GM06990 (cell line): ENCODE data around the gene DAGLA.

Experiments
- DNase-seq: peaks from one replicate; pipeline ENCODE4 v3.0.0-alpha.2; 2011; ENCODE audit not compliant: insufficient read length; ENCODE audit errors: extremely low read depth
- H3K27me3 ChIP-seq: replicated peaks from 2 replicates; pipeline ENCODE4 v1.6.0; 2011; ENCODE audit warnings: low read length; ENCODE audit not compliant: control insufficient read depth, insufficient read depth
- H3K36me3 ChIP-seq: 2 replicates; pipeline ENCODE4 v1.5.1; 2011; ENCODE audit warnings: low read length; ENCODE audit not compliant: control insufficient read depth, insufficient read depth
- H3K4me3 ChIP-seq: replicated peaks from 2 replicates; pipeline ENCODE4 v1.5.1; 2011; ENCODE audit warnings: low read depth, mild to moderate bottlenecking, control low read depth, low read length
- TF ChIP-seq, protein P1 (sequence below): IDR thresholded peaks from 2 replicates; pipeline ENCODE4 v1.5.1; 2011; ENCODE audit warnings: low read length, control low read depth, mild to moderate bottlenecking, inconsistent platforms; ENCODE audit not compliant: insufficient read depth, poor library complexity, severe bottlenecking

Gene DAGLA

GRCh38 chr11:61762798-61763197 lies 82.6 kb downstream of the DAGLA start:
- H3K4me3 ChIP-seq: no peak overlapping the region
- DNase-seq: no peak

GRCh38 chr11:61763930-61764605 lies 83.9 kb downstream of the DAGLA start:
- H3K36me3 ChIP-seq: no peaks in the 10 kb centered on the region
- H3K4me3 ChIP-seq: no peak overlapping the region
- H3K27me3 ChIP-seq: no peaks in the 10 kb centered on the region
- DNase-seq: no peak
- TF ChIP-seq, protein P1, sequence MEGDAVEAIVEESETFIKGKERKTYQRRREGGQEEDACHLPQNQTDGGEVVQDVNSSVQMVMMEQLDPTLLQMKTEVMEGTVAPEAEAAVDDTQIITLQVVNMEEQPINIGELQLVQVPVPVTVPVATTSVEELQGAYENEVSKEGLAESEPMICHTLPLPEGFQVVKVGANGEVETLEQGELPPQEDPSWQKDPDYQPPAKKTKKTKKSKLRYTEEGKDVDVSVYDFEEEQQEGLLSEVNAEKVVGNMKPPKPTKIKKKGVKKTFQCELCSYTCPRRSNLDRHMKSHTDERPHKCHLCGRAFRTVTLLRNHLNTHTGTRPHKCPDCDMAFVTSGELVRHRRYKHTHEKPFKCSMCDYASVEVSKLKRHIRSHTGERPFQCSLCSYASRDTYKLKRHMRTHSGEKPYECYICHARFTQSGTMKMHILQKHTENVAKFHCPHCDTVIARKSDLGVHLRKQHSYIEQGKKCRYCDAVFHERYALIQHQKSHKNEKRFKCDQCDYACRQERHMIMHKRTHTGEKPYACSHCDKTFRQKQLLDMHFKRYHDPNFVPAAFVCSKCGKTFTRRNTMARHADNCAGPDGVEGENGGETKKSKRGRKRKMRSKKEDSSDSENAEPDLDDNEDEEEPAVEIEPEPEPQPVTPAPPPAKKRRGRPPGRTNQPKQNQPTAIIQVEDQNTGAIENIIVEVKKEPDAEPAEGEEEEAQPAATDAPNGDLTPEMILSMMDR: no peak

More at GRCh38 chr11:61762798-61763197, 82.6 kb downstream of the DAGLA start:
- TF ChIP-seq, protein P1: no peak
- no peaks in the 10 kb centered on the region for H3K36me3 ChIP-seq
- no peaks in the 10 kb centered on the region for H3K27me3 ChIP-seq

DNA sequence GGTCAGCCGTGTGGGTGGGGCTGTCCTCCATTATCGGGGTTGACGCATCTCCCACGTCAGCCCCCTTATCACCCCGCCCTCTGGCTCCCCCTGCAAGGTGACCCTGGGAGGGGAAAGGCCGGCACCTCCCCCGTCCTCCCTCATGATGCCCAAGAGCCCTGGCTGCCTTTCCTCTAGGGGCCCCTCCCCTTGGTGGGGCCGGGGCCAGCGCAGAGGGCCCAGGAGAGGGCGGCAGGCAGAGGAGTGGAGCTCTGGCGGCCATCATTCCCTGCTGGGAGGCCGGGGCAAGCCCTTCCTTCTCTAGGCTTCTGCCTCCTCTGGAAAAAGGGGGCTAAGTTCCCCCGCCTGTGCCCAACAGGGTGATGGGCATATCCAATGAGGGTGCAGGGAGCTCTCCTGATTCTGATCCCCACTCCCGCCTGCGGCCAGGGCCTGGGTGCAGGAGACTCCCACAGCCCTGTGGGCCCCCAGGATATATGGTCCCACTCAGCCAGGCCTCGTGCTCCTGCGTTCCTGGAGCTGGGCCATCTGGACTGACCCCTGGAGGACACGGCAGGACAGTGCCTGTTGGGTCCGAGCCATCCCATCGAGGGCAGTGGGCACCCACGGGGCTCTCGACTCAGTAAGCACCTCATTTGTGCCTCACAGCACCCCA lies 84.5 kb downstream of the DAGLA start:
- Histone ChIP-seq H3K4me3 (no peak overlapping the region), H3K27me3 (no peaks in the 10 kb centered on the region), H3K36me3 (no peaks in the 10 kb centered on the region)
- DNase-seq: no peak
- TF ChIP-seq, protein P1: no peak

- TF ChIP-seq, protein P1: no peak
- DNase-seq: no peak
- Histone ChIP-seq H3K4me3 (no peak overlapping the region), H3K36me3 (no peaks in the 10 kb centered on the region), H3K27me3 (no peaks in the 10 kb centered on the region)
These were observed 85.5 kb downstream of the DAGLA start for GRCh38 chr11:61765550-61766253.

DNA sequence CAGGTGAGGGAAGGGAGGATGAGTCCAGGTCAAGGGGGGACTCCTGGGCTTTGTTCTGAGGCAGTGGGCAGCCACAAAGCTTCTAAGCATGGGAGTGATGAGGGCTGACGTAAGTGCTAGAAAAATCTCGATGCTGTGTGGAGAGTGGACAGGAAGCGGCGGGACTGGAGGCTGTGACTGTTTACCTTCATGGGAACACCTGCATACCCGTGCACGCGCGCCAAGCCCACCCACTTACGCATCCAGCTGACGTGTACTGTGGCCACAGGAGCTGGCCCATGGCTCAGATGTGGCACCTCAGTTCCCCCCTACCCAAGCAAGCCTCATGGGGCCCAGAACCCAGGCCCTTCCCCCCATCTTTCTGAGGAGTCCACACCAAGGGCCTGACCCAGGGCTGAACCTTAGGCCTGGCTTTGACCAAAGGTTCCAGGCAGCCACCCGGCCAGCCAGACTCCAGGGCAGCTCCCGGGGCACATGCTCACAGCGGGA lies 86.2 kb downstream of the DAGLA start:
- Histone ChIP-seq H3K36me3 (no peaks in the 10 kb centered on the region), H3K27me3 (no peaks in the 10 kb centered on the region), H3K4me3 (no peak overlapping the region)
- DNase-seq: no peak
- TF ChIP-seq, protein P1: no peak
